Hepatocyte (in vitro differentiated cells): ENCODE data around the gene TINAG. TPM values are rescaled to one million over a fixed set of nuclear protein-coding genes. Genes with fewer than 3 reads are reported as not detected.

Experiments used
- DNase-seq: peaks from one replicate; pipeline ENCODE4 v3.0.0-alpha.2; 2016; ENCODE audit warnings: low spot score
- H2AFZ ChIP-seq: fragments of 200-600 bp; sonication (generic); 2 replicates; pipeline ENCODE4 v1.6.0; 2016; ENCODE audit warnings: antibody characterized with exemption, mild to moderate bottlenecking
- H3K27ac ChIP-seq: fragments of 200-600 bp; sonication (generic); 2 replicates; pipeline ENCODE4 v1.5.1; 2016; ENCODE audit warnings: mild to moderate bottlenecking
- H3K27me3 ChIP-seq: fragments of 200-600 bp; sonication (generic); 2 replicates; pipeline ENCODE4 v1.6.1; 2016
- H3K36me3 ChIP-seq: fragments of 200-600 bp; sonication (generic); replicated peaks from 2 replicates; pipeline ENCODE4 v1.5.1; 2016; ENCODE audit warnings: low read depth; ENCODE audit not compliant: insufficient read depth
- H3K4me1 ChIP-seq: fragments of 200-600 bp; sonication (generic); 2 replicates; pipeline ENCODE4 v1.5.1; 2016; ENCODE audit warnings: mild to moderate bottlenecking, moderate library complexity; ENCODE audit not compliant: insufficient read depth
- H3K4me2 ChIP-seq: fragments of 200-600 bp; sonication (generic); 2 replicates; pipeline ENCODE4 v1.6.0; 2016
- H3K4me3 ChIP-seq: fragments of 200-600 bp; sonication (generic); 2 replicates; pipeline ENCODE4 v1.5.1; 2016; ENCODE audit warnings: mild to moderate bottlenecking
- H3K79me2 ChIP-seq: fragments of 200-600 bp; sonication (generic); 2 replicates; pipeline ENCODE4 v1.6.0; 2017; ENCODE audit warnings: mild to moderate bottlenecking
- H3K9me2 ChIP-seq: fragments of 200-600 bp; sonication (generic); replicated peaks from 2 replicates; pipeline ENCODE4 v1.6.0; 2017; ENCODE audit warnings: mild to moderate bottlenecking; ENCODE audit not compliant: insufficient read depth
- H3K9me3 ChIP-seq: fragments of 200-600 bp; sonication (generic); 2 replicates; pipeline ENCODE4 v1.5.1; 2016; ENCODE audit warnings: low read depth, mild to moderate bottlenecking
- H4K20me1 ChIP-seq: fragments of 200-600 bp; sonication (generic); 2 replicates; pipeline ENCODE4 v1.6.0; 2016; ENCODE audit warnings: mild to moderate bottlenecking; ENCODE audit not compliant: insufficient read depth, poor library complexity, severe bottlenecking
- CTCF ChIP-seq: fragments of 200-600 bp; sonication (generic); IDR thresholded peaks from 2 replicates; pipeline ENCODE4 v1.5.1; 2016; ENCODE audit warnings: antibody characterized with exemption, mild to moderate bottlenecking; ENCODE audit not compliant: poor library complexity
- EZH2 ChIP-seq: fragments of 200-600 bp; sonication (generic); IDR thresholded peaks from 2 replicates; pipeline ENCODE4 v1.6.1; 2016; ENCODE audit warnings: antibody characterized with exemption, mild to moderate bottlenecking, borderline replicate concordance
- EZH2phosphoT487 ChIP-seq: fragments of 200-600 bp; sonication (generic); IDR thresholded peaks from one replicate; pipeline ENCODE4 v1.6.1; 2018; ENCODE audit warnings: antibody characterized with exemption, mild to moderate bottlenecking, low read depth, moderate library complexity; ENCODE audit not compliant: unreplicated experiment, severe bottlenecking
- WGBS: methylation state at CpG from one replicate; pipeline ENCODE4 v1.1.6; 2016; ENCODE audit warnings: low lambda C conversion rate; ENCODE audit errors: missing lambda C conversion rate; 5-methylcytosine and 5-hydroxymethylcytosine counted together
- polyA plus RNA-seq: library from polyadenylated mRNA; unstranded; fragments of >200 nt; fragmentation: Nextera tagmentation; extraction: Ambion mirVana; gene quantifications from 2 replicates; pipeline ENCODE4 v1.2.1, GENCODE V29; 2016
- total RNA-seq: library from RNA; depleted of rRNA; stranded (reverse); fragments of >200 nt; gene quantifications from 2 replicates; pipeline ENCODE4 v1.2.3, GENCODE V29; 2014

Gene TINAG
- total and polyA plus RNA-seq, 2 experiments from 2014 or later = 0.76 to 1.1 TPM

GRCh38 chr6:54390362-54390761 lies 82.1 kb downstream of the TINAG start:
- no peaks in the 10 kb centered on the region for H3K4me1 ChIP-seq
- H3K9me3 ChIP-seq = no peaks in the 10 kb centered on the region
- H3K4me3 ChIP-seq = no peak overlapping the region
- no peaks in the 10 kb centered on the region for H3K36me3 ChIP-seq
- H3K27me3 ChIP-seq = no peaks in the 10 kb centered on the region
- H3K27ac ChIP-seq = no peak overlapping the region
- no peak overlapping the region for H2AFZ ChIP-seq
- H4K20me1 ChIP-seq = no peaks in the 10 kb centered on the region
- no peaks in the 10 kb centered on the region for H3K9me2 ChIP-seq
- no peak overlapping the region for H3K4me2 ChIP-seq
- no peaks in the 10 kb centered on the region for H3K79me2 ChIP-seq
- DNase-seq = no peak
- TF ChIP-seq CTCF (no peak), EZH2phosphoT487 (no peak), EZH2 (no peak)

GRCh38 chr6:54391577-54391976 lies 83.3 kb downstream of the TINAG start:
- Histone ChIP-seq H3K27ac (no peak overlapping the region), H3K79me2 (no peaks in the 10 kb centered on the region), H3K4me1 (no peaks in the 10 kb centered on the region), H2AFZ (no peak overlapping the region), H4K20me1 (no peaks in the 10 kb centered on the region), H3K4me2 (no peak overlapping the region), H3K4me3 (no peak overlapping the region), H3K9me3 (no peaks in the 10 kb centered on the region), H3K27me3 (no peaks in the 10 kb centered on the region), H3K36me3 (no peaks in the 10 kb centered on the region), H3K9me2 (no peaks in the 10 kb centered on the region)
- WGBS = 82% methylated on average over 5 of the region's 5 CpGs
- TF ChIP-seq CTCF (no peak), EZH2phosphoT487 (no peak), EZH2 (no peak)
- DNase-seq = no peak

- Histone ChIP-seq H4K20me1 (no peaks in the 10 kb centered on the region), H3K4me1 (no peaks in the 10 kb centered on the region), H2AFZ (no peak overlapping the region), H3K4me2 (no peak overlapping the region), H3K4me3 (no peak overlapping the region), H3K27ac (no peak overlapping the region), H3K9me3 (no peaks in the 10 kb centered on the region), H3K27me3 (no peaks in the 10 kb centered on the region), H3K9me2 (no peaks in the 10 kb centered on the region), H3K36me3 (no peaks in the 10 kb centered on the region), H3K79me2 (no peaks in the 10 kb centered on the region)
- WGBS = 68% methylated on average over 1 of the region's 1 CpG
- no peak for DNase-seq
- TF ChIP-seq CTCF (no peak), EZH2phosphoT487 (no peak), EZH2 (no peak)
Measured at GRCh38 chr6:54403096-54403495, 94.9 kb downstream of the TINAG start.

- no peak overlapping the region for H2AFZ ChIP-seq
- H3K4me3 ChIP-seq = no peak overlapping the region
- no peak overlapping the region for H3K4me2 ChIP-seq
- 90% methylated on average over 1 of the region's 1 CpG for WGBS
- H3K27me3 ChIP-seq = no peaks in the 10 kb centered on the region
- no peaks in the 10 kb centered on the region for H4K20me1 ChIP-seq
- no peak overlapping the region for H3K27ac ChIP-seq
- no peak for TF ChIP-seq EZH2
- no peak for TF ChIP-seq CTCF
- TF ChIP-seq EZH2phosphoT487 = no peak
- H3K36me3 ChIP-seq = no peaks in the 10 kb centered on the region
- no peaks in the 10 kb centered on the region for H3K4me1 ChIP-seq
- no peaks in the 10 kb centered on the region for H3K79me2 ChIP-seq
- no peaks in the 10 kb centered on the region for H3K9me2 ChIP-seq
- no peak for DNase-seq
- H3K9me3 ChIP-seq = no peaks in the 10 kb centered on the region
Measured at GRCh38 chr6:54404791-54405190, 96.5 kb downstream of the TINAG start.
